Measurements from ENCODE around the gene ZNF77.
"Not testable (repeated sequence)": the region's sequence is repeated elsewhere in the genome, so short reads cannot be mapped to it uniquely, and the experiment has no call there.

ZNF77 gene

DNA sequence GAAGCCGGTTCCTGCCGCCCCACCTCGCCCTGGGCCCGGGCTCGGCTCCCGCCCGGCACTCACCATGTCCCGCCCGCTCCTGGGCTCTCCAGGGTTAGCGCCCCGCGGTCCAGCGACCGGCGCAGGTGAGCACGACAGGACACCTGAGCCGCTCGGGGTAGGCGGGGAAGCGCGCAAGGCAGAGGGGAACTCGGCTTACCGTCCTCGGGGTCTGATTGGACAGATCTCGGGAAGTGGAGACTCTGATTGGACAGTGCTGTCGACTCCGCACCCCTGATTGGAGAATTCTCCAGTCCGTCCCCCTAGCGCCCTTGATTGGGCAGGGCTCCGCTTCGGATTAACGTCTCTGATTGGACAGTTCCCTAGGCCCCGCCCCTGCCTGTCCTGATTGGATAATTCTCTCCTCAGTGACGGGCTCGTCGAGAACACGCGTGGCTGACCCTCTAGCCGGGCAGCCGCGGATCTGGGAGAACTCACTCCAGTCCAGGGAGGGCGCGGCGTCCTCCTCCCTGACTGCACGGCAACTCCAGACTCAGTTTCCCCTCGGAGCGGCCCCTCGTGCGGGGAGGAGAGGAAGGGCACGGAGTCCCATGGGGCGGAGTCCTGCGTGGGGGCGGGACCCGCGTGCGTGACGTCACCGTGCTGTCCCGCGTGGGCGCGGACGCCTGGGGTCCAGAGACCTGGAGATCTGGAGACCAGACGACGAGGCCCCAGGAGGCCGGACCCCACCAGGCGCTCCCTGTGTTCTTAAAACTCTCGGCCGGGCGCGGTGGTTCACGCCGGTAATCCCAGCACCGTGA, at the start of gene ZNF77:
Gene ZNF77, minus strand, starts transcription at position 197 of the 800 bp plus-strand sequence. Its CDS starts 131 bp downstream, at position 66.
- peak; percentile 51 for FAIRE-seq
- TF ChIP-seq, protein P1, sequence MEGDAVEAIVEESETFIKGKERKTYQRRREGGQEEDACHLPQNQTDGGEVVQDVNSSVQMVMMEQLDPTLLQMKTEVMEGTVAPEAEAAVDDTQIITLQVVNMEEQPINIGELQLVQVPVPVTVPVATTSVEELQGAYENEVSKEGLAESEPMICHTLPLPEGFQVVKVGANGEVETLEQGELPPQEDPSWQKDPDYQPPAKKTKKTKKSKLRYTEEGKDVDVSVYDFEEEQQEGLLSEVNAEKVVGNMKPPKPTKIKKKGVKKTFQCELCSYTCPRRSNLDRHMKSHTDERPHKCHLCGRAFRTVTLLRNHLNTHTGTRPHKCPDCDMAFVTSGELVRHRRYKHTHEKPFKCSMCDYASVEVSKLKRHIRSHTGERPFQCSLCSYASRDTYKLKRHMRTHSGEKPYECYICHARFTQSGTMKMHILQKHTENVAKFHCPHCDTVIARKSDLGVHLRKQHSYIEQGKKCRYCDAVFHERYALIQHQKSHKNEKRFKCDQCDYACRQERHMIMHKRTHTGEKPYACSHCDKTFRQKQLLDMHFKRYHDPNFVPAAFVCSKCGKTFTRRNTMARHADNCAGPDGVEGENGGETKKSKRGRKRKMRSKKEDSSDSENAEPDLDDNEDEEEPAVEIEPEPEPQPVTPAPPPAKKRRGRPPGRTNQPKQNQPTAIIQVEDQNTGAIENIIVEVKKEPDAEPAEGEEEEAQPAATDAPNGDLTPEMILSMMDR (IDR thresholded peaks at IDR 0.05; ENCODE audit: insufficient read depth, missing control alignments) = no peak
- peak; percentile 97 for DNase-seq (ENCODE audit: insufficient read length, low spot score)

- TF ChIP-seq, protein P1 (IDR thresholded peaks at IDR 0.05; ENCODE audit: insufficient read depth, missing control alignments) = no peak
- DNase-seq (ENCODE audit: insufficient read length, low spot score) = no peak
- FAIRE-seq = no peak
Measured at GRCh38 chr19:2993579-2993978, 48.8 kb upstream of the ZNF77 start.

DNA sequence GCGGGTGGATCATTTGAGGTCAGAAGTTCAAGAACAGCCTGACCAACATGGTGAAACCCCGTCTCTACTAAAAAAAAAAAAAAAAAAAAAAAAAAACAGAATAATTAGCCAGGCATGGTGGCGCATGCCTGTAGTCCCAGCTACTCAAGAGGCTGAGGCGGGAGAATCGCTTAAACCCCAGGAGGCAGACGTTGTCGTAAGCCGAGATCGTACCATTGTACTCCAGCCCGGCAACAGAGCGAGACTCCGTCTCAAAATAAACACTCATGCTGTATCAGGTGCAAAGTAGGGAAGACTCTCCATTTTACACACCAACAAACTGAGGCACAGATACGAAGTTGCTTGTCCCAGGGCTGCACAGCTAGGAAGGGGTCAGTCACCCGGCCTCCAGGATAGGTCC, 48.2 kb upstream of the ZNF77 start:
- FAIRE-seq = no peak
- no peak for DNase-seq (ENCODE audit: insufficient read length, low spot score)
- TF ChIP-seq, protein P1 (IDR thresholded peaks at IDR 0.05; ENCODE audit: insufficient read depth, missing control alignments) = no peak

DNA sequence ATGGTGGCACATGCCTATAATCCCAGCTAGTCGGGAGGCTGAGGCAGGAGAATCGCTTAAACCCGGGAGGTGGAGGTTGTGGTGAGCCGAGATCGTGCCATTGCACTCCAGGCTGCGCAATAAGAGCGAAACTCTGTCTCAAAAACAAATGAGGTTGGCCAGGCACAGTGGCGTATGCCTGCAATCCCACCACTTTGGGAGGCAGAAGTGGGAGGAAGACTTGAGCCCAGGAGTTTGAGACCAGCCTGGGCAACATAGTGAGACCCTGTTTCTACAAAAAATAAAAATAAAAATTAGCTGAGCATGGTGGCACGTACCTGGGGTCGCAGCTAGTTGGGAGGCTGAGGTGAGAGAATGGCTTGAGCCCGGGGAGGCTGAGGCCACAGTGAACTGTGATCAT, 47.6 kb upstream of the ZNF77 start:
- FAIRE-seq; DNase-seq (ENCODE audit: insufficient read length, low spot score): not testable (repeated sequence)

DNA sequence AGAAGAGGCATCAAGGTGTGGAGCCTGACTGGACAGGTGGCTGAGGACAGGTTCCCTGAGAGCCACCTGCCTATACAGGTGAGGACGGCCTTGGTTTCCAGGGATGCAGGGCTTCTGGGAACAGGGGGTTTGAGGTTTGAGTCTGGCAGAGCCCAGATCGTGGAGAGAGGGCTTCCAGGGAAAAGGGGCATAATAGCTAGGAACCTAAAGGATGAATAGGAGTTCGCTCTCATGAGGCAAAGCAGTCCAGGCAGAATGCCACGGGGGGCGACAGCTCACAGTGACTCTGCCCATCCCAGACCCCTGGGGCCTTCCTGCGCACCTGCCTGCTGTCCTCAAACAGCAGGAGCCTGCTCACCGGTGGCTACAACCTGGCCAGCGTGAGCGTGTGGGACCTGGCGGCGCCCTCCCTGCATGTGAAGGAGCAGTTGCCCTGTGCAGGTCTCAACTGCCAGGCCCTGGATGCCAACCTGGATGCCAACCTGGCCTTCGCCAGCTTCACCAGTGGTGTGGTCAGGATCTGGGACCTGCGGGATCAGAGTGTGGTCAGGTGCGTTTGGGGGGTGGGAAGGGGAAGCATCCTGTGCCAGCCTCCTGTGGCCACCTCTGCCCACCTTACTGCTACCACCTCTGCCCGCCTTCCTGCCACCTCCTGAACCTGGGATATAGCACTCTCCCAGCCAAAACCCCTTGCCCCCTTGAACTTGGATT, 44.6 kb upstream of the ZNF77 start:
- FAIRE-seq (no peak), DNase-seq (ENCODE audit: insufficient read length, low spot score) (no peak)
- TF ChIP-seq, protein P1 (IDR thresholded peaks at IDR 0.05; ENCODE audit: insufficient read depth, missing control alignments) = no peak

GRCh38 chr19:2988568-2988967, 43.8 kb upstream of the ZNF77 start:
- DNase-seq (ENCODE audit: insufficient read length, low spot score) (no peak), FAIRE-seq (no peak)
- TF ChIP-seq, protein P1 (IDR thresholded peaks at IDR 0.05; ENCODE audit: insufficient read depth, missing control alignments) = no peak

DNA sequence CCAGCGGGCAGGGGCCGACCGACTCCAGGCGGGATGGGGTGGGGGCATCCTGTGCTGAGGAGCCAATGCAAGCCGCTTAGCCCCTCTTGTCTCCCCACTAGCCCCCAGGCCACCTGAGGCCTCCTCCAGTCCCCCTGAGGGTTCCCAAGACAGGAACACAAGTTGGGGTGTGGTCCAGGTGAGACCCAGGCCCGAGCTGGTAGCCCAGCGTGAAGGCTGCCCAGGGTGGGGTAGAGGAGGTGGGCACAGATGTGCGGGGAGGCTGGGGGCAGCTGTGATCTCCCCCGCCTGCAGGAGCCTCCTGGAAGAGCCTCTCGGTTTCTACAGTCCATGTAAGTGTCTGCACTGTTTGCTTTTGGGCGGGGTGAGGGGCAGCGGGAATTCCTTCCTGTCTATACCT, 43.0 kb upstream of the ZNF77 start:
- DNase-seq (ENCODE audit: insufficient read length, low spot score) (no peak), FAIRE-seq (no peak)
- TF ChIP-seq, protein P1 (IDR thresholded peaks at IDR 0.05; ENCODE audit: insufficient read depth, missing control alignments) = no peak
